ENCODE results near the gene TLL1. TPM values are rescaled to one million over a fixed set of nuclear protein-coding genes. Genes with fewer than 3 reads are reported as not detected.

The TLL1 gene
- total RNA-seq, 1 donor from 2014 or later = 7.9 TPM

GRCh38 chr4:165972747-165973146, 99.7 kb downstream of the TLL1 start:
- DNase-seq (ENCODE audit: low read depth) = no peak
- Histone ChIP-seq H3K36me3 (ENCODE audit: control insufficient read depth, insufficient read depth, low read length) (no peaks in the 10 kb centered on the region), H3K4me3 (ENCODE audit: low read depth, low read length) (no peak overlapping the region), H3K27me3 (ENCODE audit: control insufficient read depth, insufficient read depth, low read length) (no peaks in the 10 kb centered on the region)
- no peak for TF ChIP-seq CTCF (IDR thresholded peaks at IDR 0.05; ENCODE audit: insufficient read depth, low read length, poor library complexity, severe bottlenecking)

- Histone ChIP-seq H3K27me3 (ENCODE audit: control insufficient read depth, insufficient read depth, low read length) (no peaks in the 10 kb centered on the region), H3K36me3 (ENCODE audit: control insufficient read depth, insufficient read depth, low read length) (no peaks in the 10 kb centered on the region), H3K4me3 (ENCODE audit: low read depth, low read length) (no peak overlapping the region)
- no peak for DNase-seq (ENCODE audit: low read depth)
- TF ChIP-seq CTCF (IDR thresholded peaks at IDR 0.05; ENCODE audit: insufficient read depth, low read length, poor library complexity, severe bottlenecking) = no peak
Observed at GRCh38 chr4:165982934-165983333, 109.9 kb downstream of the TLL1 start.

- no peak for DNase-seq (ENCODE audit: low read depth)
- no peak for TF ChIP-seq CTCF (IDR thresholded peaks at IDR 0.05; ENCODE audit: insufficient read depth, low read length, poor library complexity, severe bottlenecking)
- no peak overlapping the region for H3K4me3 ChIP-seq (ENCODE audit: low read depth, low read length)
- H3K36me3 ChIP-seq (ENCODE audit: control insufficient read depth, insufficient read depth, low read length) = no peaks in the 10 kb centered on the region
- H3K27me3 ChIP-seq (ENCODE audit: control insufficient read depth, insufficient read depth, low read length) = no peaks in the 10 kb centered on the region
Observed at GRCh38 chr4:165986956-165987698, 114.1 kb downstream of the TLL1 start.

GRCh38 chr4:165991325-165992180, 118.5 kb downstream of the TLL1 start:
- no peaks in the 10 kb centered on the region for H3K27me3 ChIP-seq (ENCODE audit: control insufficient read depth, insufficient read depth, low read length)
- no peaks in the 10 kb centered on the region for H3K36me3 ChIP-seq (ENCODE audit: control insufficient read depth, insufficient read depth, low read length)
- no peak for DNase-seq (ENCODE audit: low read depth)
- TF ChIP-seq CTCF (IDR thresholded peaks at IDR 0.05; ENCODE audit: insufficient read depth, low read length, poor library complexity, severe bottlenecking) = no peak
- no peak overlapping the region for H3K4me3 ChIP-seq (ENCODE audit: low read depth, low read length)

- H3K36me3 ChIP-seq (ENCODE audit: control insufficient read depth, insufficient read depth, low read length) = no peaks in the 10 kb centered on the region
- no peak overlapping the region for H3K4me3 ChIP-seq (ENCODE audit: low read depth, low read length)
- no peak for DNase-seq (ENCODE audit: low read depth)
- H3K27me3 ChIP-seq (ENCODE audit: control insufficient read depth, insufficient read depth, low read length) = no peaks in the 10 kb centered on the region
- TF ChIP-seq CTCF (IDR thresholded peaks at IDR 0.05; ENCODE audit: insufficient read depth, low read length, poor library complexity, severe bottlenecking) = no peak
Observed at GRCh38 chr4:165992283-165992682, 119.2 kb downstream of the TLL1 start.

Measured in kidney epithelial cell (primary cell).